Endothelial cell of umbilical vein (primary cell): Measurements from ENCODE around the gene PPP4R1. TPM values are rescaled to one million over a fixed set of nuclear protein-coding genes. Genes with fewer than 3 reads are reported as not detected.

ENCODE experiments used
- BruUV-seq: library from RNA; stranded (reverse); fragments of 400-500 nt; replicated peaks from 2 replicates; lab custom pipeline; 2021; lab: Mats Ljungman, UMichigan
- CTCF ChIA-PET: fragments of 300-600, 350-600 bp; sonication (Branson Sonifier 250); formaldehyde crosslinking; loops from one replicate; lab custom pipeline; 2021; ENCODE audit warnings: antibody characterized with exemption, inconsistent platforms; lab: Charles Lee
- POLR2A ChIA-PET: fragments of 300-600, 350-600 bp; sonication (Branson Sonifier 250); formaldehyde crosslinking; loops from one replicate; lab custom pipeline; 2021; ENCODE audit warnings: antibody characterized with exemption, inconsistent platforms; lab: Charles Lee
- DNase-seq: peaks from one replicate; pipeline ENCODE4 v3.0.0-alpha.2; 2011; ENCODE audit warnings: low read depth, low spot score
- FAIRE-seq: peaks from 2 replicates; lab custom pipeline; 2011; peaks lifted over from hg19 to GRCh38; lab: Jason Lieb, UNC
- H2AFZ ChIP-seq: 2 replicates; pipeline ENCODE4 v1.6.0; 2012; ENCODE audit warnings: low read depth, low read length, control low read depth, inconsistent platforms
- H3K27ac ChIP-seq: 2 replicates; pipeline ENCODE4 v1.5.1; 2011; ENCODE audit warnings: low read depth, mild to moderate bottlenecking, control low read depth, low read length, moderate library complexity; ENCODE audit not compliant: insufficient read depth
- H3K27me3 ChIP-seq, 2 experiments: 2 replicates each; pipeline versions ENCODE4 v1.6.0 to v1.6.1; 2011; ENCODE audit warnings: low read length in 2 of 2, mixed read lengths in 1 of 2; ENCODE audit not compliant: control insufficient read depth in 2 of 2, insufficient read depth in 2 of 2
- H3K36me3 ChIP-seq, 2 experiments: 2 replicates in 1 of 2; 3 replicates in 1 of 2; pipeline ENCODE4 v1.5.1; 2011; ENCODE audit warnings: low read length in 2 of 2, mild to moderate bottlenecking in 1 of 2, moderate library complexity in 1 of 2; ENCODE audit not compliant: control insufficient read depth in 2 of 2, insufficient read depth in 2 of 2; ENCODE audit errors: extremely low read depth in 1 of 2
- H3K4me1 ChIP-seq: 3 replicates; pipeline ENCODE4 v1.5.1; 2011; ENCODE audit warnings: mild to moderate bottlenecking, low read length; ENCODE audit not compliant: control insufficient read depth, insufficient read depth; ENCODE audit errors: extremely low read depth
- H3K4me2 ChIP-seq: 2 replicates; pipeline ENCODE4 v1.6.1; 2011; ENCODE audit warnings: low read length, control low read depth, mixed read lengths; ENCODE audit not compliant: insufficient read depth
- H3K4me3 ChIP-seq, 3 experiments: fragments of 200-600 bp in 1 of 3; sonication (generic), shearing (Covaris generic) in 1 of 3; replicated peaks in 1 of 3; 2 replicates each; pipeline ENCODE4 v1.5.1; 2011 to 2016; ENCODE audit warnings: control low read depth in 3 of 3, low read length in 3 of 3, mild to moderate bottlenecking in 2 of 3, inconsistent platforms in 1 of 3, low read depth in 1 of 3, moderate library complexity in 1 of 3; ENCODE audit not compliant: insufficient read depth in 1 of 3
- H3K79me2 ChIP-seq: 2 replicates; pipeline ENCODE4 v1.6.0; 2012; ENCODE audit warnings: low read length, inconsistent platforms; ENCODE audit not compliant: control insufficient read depth, insufficient read depth
- H3K9ac ChIP-seq: replicated peaks from 2 replicates; pipeline ENCODE3; 2011; ENCODE audit warnings: low read length, control low read depth; ENCODE audit not compliant: insufficient read depth; ENCODE audit errors: extremely low read depth
- H3K9me1 ChIP-seq: replicated peaks from 3 replicates; pipeline ENCODE4 v1.6.0; 2011; ENCODE audit warnings: mild to moderate bottlenecking, low read length; ENCODE audit not compliant: control insufficient read depth, insufficient read depth; ENCODE audit errors: extremely low read depth
- H3K9me3 ChIP-seq: replicated peaks from 2 replicates; pipeline ENCODE4 v1.5.1; 2012; ENCODE audit warnings: low read length, inconsistent platforms; ENCODE audit not compliant: control insufficient read depth, insufficient read depth
- H4K20me1 ChIP-seq: replicated peaks from 2 replicates; pipeline ENCODE3; 2011; ENCODE audit warnings: mild to moderate bottlenecking, low read length; ENCODE audit not compliant: control insufficient read depth, insufficient read depth; ENCODE audit errors: extremely low read depth
- EZH2 ChIP-seq: IDR thresholded peaks from 2 replicates; pipeline ENCODE4 v1.6.1; 2012; ENCODE audit warnings: borderline replicate concordance, low read depth, mild to moderate bottlenecking, moderate library complexity, low read length, inconsistent platforms; ENCODE audit not compliant: severe bottlenecking
- FOS ChIP-seq: IDR thresholded peaks from 2 replicates; pipeline ENCODE4 v1.6.1; 2011; ENCODE audit warnings: mild to moderate bottlenecking, low read length, moderate library complexity, borderline replicate concordance; ENCODE audit not compliant: insufficient read depth
- GATA2 ChIP-seq: IDR thresholded peaks from 2 replicates; pipeline ENCODE4 v1.7.0; 2011; ENCODE audit warnings: low read depth, mild to moderate bottlenecking, moderate library complexity, mixed read lengths, low read length; ENCODE audit not compliant: insufficient read length, insufficient read depth
- JUN ChIP-seq: IDR thresholded peaks from 2 replicates; pipeline ENCODE4 v1.6.1; 2011; ENCODE audit warnings: borderline replicate concordance, low read depth; ENCODE audit not compliant: insufficient read length, insufficient read depth
- MYC ChIP-seq: IDR thresholded peaks from one replicate; pipeline ENCODE4 v1.6.1; 2011; ENCODE audit warnings: mild to moderate bottlenecking, low read depth, low read length
- POLR2A ChIP-seq: IDR thresholded peaks from 2 replicates; pipeline ENCODE4 v1.6.1; 2012; ENCODE audit warnings: low read depth, mild to moderate bottlenecking, control low read depth, low read length
- POLR2AphosphoS5 ChIP-seq: IDR thresholded peaks from 2 replicates; pipeline ENCODE4 v1.6.1; 2012; ENCODE audit warnings: low read depth, mild to moderate bottlenecking, control low read depth, low read length, moderate library complexity; ENCODE audit not compliant: insufficient read depth
- dilution Hi-C: fragments of 300-500 bp; cut with MboI; formaldehyde crosslinking; loops from one replicate; pipeline ENCODE4 v1.15.0; 2019; ENCODE audit warnings: low sequenced_read_pairs; ENCODE audit not compliant: extremely low pct_ligation_motif_present
- intact Hi-C: fragments of 100-400 bp; cut with micrococcal nuclease; formaldehyde crosslinking; loops from one replicate; pipeline ENCODE4 v1.10.0; 2022
- polyA plus RNA-seq, 4 experiments: library from polyadenylated mRNA; depleted of rRNA in 3 of 4; stranded (reverse) in 3 of 4; unstranded in 1 of 4; fragments of >200 nt; gene quantifications; 2 replicates each; pipeline versions ENCODE4 v1.2.1 to v1.2.3, GENCODE V29; 2011 to 2012; ENCODE audit warnings: missing spikeins in 1 of 4
- total RNA-seq: library from RNA; stranded (reverse); gene quantifications from 2 replicates; pipeline ENCODE4 v1.2.3, GENCODE V29; 2021
- TF ChIP-seq, protein P1 (sequence below): IDR thresholded peaks from 2 replicates; pipeline ENCODE4 v1.6.1; 2011; ENCODE audit not compliant: insufficient read depth, insufficient read length
- TF ChIP-seq, protein P2 (sequence below), 2 donors: IDR thresholded peaks; 1 replicate in 1 of 2; 2 replicates in 1 of 2; pipeline ENCODE4 v1.5.1; 2011; ENCODE audit warnings: low read length in 2 of 2, mild to moderate bottlenecking in 2 of 2, moderate library complexity in 2 of 2, control low read depth in 1 of 2, inconsistent platforms in 1 of 2, low read depth in 1 of 2; ENCODE audit not compliant: insufficient read depth in 1 of 2; ENCODE audit errors: extremely low read depth in 1 of 2

Gene PPP4R1
- total and polyA plus RNA-seq, 2 donors (not counting 3 experiments of a cell fraction or from before 2014, with no cell fraction given): 138 to 152 TPM

DNA sequence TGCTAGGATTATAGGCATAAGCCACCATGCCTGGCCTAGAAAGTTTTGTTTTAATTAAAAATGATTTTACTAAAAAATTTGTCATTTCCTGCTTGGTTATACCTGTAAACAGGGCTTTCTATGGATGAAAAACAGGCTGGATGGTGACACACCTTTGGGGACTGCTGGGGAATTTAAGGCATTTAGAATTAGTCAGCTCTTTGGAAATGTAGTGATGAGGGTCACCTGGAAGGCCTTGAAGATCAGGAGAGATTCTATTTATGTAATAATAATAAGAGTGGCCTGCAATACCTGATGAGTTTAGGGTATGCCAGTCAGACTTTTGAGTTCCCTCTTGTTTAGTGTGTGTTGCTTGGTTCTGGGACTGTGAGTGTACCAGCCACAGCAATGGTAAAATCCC is 87.9 kb downstream of the PPP4R1 start:
- Histone ChIP-seq H3K9me3 (no peaks in the 10 kb centered on the region), H3K4me2 (no peak overlapping the region), H4K20me1 (no peaks in the 10 kb centered on the region), H3K36me3 (peaks cover 3 to 7% of the 10 kb centered on the region in 2 experiments), H3K79me2 (no peaks in the 10 kb centered on the region), H3K9me1 (no peaks in the 10 kb centered on the region), H3K4me1 (no peaks in the 10 kb centered on the region), H3K27ac (no peak overlapping the region), H3K9ac (no peak overlapping the region), H3K27me3 (no peaks in the 10 kb centered on the region), H3K4me3 (no peak overlapping the region), H2AFZ (no peak overlapping the region)
- DNase-seq: no peak
- POLR2A ChIA-PET: no interaction called here
- CTCF ChIA-PET: interaction anchor here (1.1 to 1.9 kb wide), 2 partner anchors 10 to 49 kb away, joined by 3 to 5 read pairs; no protein-coding TSS in a partner anchor
- TF ChIP-seq FOS: no peak
- TF ChIP-seq GATA2: no peak
- TF ChIP-seq POLR2AphosphoS5: no peak
- TF ChIP-seq, protein P1, sequence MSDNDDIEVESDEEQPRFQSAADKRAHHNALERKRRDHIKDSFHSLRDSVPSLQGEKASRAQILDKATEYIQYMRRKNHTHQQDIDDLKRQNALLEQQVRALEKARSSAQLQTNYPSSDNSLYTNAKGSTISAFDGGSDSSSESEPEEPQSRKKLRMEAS: no peak
- no peak for TF ChIP-seq POLR2A
- TF ChIP-seq JUN: no peak
- no peak for TF ChIP-seq MYC
- no peak for TF ChIP-seq EZH2
- TF ChIP-seq, protein P2, sequence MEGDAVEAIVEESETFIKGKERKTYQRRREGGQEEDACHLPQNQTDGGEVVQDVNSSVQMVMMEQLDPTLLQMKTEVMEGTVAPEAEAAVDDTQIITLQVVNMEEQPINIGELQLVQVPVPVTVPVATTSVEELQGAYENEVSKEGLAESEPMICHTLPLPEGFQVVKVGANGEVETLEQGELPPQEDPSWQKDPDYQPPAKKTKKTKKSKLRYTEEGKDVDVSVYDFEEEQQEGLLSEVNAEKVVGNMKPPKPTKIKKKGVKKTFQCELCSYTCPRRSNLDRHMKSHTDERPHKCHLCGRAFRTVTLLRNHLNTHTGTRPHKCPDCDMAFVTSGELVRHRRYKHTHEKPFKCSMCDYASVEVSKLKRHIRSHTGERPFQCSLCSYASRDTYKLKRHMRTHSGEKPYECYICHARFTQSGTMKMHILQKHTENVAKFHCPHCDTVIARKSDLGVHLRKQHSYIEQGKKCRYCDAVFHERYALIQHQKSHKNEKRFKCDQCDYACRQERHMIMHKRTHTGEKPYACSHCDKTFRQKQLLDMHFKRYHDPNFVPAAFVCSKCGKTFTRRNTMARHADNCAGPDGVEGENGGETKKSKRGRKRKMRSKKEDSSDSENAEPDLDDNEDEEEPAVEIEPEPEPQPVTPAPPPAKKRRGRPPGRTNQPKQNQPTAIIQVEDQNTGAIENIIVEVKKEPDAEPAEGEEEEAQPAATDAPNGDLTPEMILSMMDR (IDR thresholded peaks at IDR 0.05; ENCODE audit: extremely low read depth in 1 of 2, insufficient read depth in 1 of 2, low read depth in 1 of 2, low read length in 2 of 2): no peak
- FAIRE-seq: no peak
- intact Hi-C loops (no loop called here), dilution Hi-C loops (no loop called here)
- BruUV-seq: no TSS peak
